AG10803 (cell line): Measurements from ENCODE around the gene OVAAL.

Experiments used
- DNase-seq: peaks from one replicate; pipeline ENCODE4 v3.0.0; 2010; ENCODE audit warnings: low read depth
- H3K4me3 ChIP-seq: 2 replicates; pipeline ENCODE4 v1.5.1; 2011; ENCODE audit warnings: mild to moderate bottlenecking, low read length, control low read depth
- TF ChIP-seq, protein P1 (sequence below): conservative IDR thresholded peaks from 2 replicates; pipeline ENCODE4 v1.5.1; 2011; ENCODE audit warnings: mild to moderate bottlenecking, low read length, control low read depth, inconsistent platforms

OVAAL gene

DNA sequence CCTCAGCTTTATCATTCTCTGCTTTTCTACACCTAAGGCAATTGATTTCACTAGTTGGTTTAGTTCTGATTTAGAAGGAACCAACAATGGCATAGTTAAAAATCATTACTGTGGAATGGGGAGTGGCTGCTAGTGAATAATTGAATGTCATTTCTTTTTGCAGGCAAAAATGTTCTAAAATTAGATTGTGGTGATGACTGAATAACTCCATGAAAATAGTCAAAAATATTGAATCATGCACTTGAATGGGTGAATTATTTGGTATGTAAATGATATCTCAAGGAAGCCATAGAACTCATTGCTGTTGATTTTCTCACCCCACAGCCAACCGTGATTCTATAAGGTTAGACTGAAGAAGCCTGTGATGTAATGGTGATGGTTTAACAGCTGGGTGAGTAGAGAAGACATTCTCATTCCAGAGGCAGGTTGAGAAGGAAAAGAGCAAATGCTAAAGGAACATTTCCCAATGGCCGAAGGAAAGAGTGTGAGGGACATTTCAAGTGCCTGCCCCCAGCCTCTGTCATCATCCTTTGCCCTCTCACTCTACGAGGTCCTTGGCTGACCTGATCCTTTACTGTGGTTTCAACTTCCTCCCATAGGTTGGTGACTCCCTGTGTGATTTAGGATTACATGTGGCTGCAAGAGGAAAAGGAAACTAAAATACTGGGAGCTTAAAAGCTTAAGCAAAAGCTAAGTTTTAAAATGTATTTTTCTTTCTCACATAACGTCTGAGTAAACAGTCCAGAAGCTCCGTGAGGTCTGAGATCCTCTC, 12.5 kb downstream of the OVAAL start:
- peak; percentile 37 for DNase-seq
- H3K4me3 ChIP-seq: no peak overlapping the region
- TF ChIP-seq, protein P1, sequence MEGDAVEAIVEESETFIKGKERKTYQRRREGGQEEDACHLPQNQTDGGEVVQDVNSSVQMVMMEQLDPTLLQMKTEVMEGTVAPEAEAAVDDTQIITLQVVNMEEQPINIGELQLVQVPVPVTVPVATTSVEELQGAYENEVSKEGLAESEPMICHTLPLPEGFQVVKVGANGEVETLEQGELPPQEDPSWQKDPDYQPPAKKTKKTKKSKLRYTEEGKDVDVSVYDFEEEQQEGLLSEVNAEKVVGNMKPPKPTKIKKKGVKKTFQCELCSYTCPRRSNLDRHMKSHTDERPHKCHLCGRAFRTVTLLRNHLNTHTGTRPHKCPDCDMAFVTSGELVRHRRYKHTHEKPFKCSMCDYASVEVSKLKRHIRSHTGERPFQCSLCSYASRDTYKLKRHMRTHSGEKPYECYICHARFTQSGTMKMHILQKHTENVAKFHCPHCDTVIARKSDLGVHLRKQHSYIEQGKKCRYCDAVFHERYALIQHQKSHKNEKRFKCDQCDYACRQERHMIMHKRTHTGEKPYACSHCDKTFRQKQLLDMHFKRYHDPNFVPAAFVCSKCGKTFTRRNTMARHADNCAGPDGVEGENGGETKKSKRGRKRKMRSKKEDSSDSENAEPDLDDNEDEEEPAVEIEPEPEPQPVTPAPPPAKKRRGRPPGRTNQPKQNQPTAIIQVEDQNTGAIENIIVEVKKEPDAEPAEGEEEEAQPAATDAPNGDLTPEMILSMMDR: no peak

DNA sequence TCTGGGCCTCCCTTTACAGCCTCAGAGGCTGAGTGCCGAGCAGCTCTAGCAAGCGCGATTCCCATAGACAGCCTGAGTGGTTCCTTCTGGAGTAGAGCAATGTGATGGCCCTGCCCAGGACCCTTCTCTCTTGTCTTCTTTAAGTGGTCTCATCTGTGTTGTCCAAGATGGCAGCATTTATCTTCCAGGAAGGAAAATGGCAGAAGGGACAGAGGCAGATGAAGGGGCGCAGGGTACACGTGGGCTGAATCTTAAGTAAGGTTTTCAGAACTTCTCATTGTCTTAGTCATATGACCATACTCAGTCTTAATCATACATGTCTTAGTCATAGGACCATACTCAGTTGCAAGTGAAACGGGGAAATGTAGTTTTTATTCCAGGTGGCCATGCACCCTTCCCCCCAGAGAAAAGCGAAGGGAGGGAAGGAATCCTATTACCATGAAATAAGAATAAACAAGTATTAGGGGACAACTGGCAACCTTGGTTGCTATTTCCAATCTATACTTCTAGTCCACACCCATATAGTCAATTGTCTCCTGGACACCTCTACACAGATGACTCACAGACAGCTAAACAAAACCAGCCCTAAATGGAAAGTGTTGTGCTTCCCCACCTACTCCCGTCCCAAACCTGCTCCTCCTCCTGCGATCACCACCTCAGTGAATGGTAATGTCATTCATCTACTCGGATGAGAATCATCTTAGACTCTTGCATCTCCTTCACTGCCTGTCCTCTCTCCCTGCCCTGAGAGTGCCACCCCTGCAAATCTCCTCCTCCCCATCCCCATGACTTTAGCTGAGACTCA, 13.3 kb downstream of the OVAAL start:
- DNase-seq: no peak
- H3K4me3 ChIP-seq: no peak overlapping the region
- TF ChIP-seq, protein P1: no peak

DNA sequence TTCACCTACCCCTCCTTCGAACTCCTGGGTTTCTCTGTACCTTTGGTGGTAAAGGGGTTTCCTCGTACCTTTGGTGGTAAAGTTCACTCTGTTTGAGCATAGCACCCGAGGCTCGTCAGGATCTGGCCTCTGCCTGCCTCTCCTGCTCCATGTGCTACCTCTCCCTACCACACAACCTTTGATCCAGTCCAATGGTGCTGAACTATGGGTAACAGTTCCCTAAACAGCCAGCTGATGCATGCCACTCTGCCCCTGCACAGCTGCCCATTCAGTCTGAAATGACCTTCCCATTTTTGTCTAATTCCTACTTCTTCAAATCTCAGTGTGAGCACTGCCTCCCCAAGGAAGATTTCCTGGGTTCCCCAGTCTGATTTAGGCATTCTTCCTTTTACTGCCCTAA, 14.0 kb downstream of the OVAAL start:
- TF ChIP-seq, protein P1: no peak
- no peak for DNase-seq
- no peak overlapping the region for H3K4me3 ChIP-seq

DNA sequence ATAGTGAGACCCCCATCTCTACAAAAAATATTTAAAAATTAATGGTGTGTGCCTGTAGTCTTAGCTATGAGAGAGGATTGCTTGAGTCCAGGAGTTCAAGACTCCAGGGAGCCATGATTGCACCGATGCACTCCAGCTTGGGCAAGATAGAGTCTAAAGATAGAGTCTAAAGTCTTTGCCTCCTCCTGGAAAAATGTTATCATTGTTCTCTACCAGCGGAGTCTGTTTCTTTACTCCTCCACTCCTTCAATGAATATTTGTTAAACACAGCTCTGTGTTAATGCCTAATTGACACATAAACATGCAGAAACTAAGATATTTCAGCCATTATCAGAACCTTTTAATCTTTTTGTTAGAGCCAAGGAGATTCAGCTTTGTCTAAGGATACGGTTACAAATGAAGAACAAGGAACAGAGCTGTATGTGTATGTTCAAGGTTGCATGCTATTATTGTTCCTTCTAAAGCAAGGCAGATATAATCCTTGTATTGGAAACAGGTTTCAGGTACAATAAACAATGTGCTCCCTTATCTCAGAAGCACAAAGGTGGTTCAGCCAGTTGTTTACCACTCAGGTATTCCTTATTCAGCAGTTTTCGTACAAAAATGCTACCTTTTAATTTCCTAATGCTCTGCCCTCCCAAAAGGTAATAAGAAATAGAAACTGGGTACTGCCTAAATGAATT, 15.4 kb downstream of the OVAAL start:
- H3K4me3 ChIP-seq: no peak overlapping the region
- DNase-seq: no peak
- TF ChIP-seq, protein P1: no peak

DNA sequence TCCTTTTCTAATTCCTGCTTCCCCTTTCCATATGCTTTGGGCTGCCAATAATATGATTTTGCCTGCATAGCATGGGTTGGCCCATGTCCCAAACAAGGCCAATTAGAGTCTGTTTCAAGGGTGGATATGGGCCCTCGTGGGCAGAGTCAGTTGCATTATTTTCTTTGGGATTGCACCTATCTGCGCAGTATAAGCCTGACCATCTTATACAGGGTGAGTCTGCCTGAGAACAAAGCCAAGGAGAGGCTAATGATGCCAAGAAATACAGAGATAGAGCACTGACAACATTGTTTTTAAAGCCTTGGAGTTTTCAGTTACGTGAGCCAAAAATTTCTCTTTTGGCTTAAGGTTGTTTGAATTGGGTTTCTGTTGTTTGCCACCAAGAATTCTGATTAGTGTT, 18.6 kb downstream of the OVAAL start:
- DNase-seq: no peak

DNA sequence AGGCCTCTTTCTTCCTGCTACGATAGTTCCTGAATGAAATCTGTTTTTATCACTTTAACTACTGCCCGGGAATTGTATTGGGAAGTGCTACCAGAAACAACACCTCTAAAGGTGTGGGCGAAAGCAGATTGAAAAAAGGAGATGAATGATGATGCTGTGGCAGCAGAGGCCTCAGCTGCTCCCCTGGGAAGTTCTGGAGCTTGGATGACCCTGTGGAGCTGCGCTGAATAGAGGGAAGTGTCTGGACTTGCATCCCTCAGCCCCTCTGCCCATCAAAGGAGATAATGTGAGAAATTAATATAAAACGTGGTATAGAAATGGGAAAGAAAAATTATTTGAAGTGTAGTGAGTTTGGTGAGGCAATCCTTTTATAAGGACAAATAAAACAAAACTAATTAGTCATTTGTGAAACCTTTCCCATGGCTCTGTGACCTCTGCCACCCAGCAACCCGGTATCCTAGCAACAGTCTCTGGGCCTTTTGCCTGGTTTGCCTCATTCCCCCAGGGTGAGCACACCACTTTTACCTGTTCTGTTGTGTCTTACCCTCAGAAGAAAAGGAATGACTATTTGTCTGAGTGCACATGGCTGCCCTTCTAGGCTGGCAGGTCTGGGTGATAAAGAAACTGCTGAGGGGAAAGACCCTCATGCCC, 21.3 kb downstream of the OVAAL start:
- DNase-seq: peak; percentile 30
- H3K4me3 ChIP-seq: no peak overlapping the region

More for the DNA sequence above, 18.6 kb downstream of the OVAAL start:
- H3K4me3 ChIP-seq: no peak overlapping the region
- TF ChIP-seq, protein P1: no peak

More for the DNA sequence above, 21.3 kb downstream of the OVAAL start:
- TF ChIP-seq, protein P1: no peak
